GM03348 (cell line): ENCODE results near the gene CD99L2.

Experiments
- DNase-seq: peaks from one replicate; pipeline ENCODE4 v3.0.0; 2012; ENCODE audit warnings: low spot score

CD99L2 gene

GRCh38 chrX:150792949-150793527 is 105.4 kb downstream of the CD99L2 start:
- no peak for DNase-seq

- DNase-seq = no peak
These were observed 108.4 kb downstream of the CD99L2 start for GRCh38 chrX:150790021-150790420.

DNA sequence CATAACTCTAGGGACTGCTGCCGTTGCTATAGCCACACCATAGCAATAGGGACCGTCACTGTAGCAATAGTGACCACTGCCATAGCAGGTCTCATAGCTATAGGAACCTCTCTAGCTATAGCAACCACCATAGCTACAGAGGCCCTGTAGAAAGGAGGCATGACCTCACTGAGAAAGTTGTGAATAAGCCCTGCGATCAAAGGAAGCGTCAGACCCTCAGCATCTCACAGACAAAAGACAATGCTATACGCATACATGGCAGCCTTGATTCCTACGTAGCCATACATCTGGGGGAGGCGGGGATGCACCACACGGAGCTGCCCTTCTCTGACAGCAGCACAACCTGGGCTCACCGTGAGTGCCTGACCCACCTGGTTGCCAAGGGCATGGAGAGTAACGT is 116.8 kb downstream of the CD99L2 start:
- DNase-seq = no peak

DNA sequence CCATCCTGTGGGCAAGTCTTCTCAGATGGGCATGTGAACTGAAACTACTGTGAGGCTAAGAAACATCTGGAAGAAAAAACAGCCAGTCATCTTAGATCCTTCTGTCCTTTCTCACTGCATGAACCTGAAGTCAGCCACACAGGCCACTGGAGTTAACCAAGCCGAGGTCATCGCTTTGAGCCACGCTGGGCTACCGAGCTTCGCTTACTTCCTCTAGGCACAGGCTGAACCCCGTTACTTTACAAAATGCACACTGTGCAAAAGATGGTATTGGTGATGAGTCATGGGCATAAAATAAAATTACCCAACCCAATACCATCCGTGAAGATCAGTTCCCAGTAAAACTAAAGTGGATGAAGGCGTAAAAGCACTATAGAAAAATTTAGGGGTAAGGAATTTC is 119.1 kb downstream of the CD99L2 start:
- no peak for DNase-seq

DNA sequence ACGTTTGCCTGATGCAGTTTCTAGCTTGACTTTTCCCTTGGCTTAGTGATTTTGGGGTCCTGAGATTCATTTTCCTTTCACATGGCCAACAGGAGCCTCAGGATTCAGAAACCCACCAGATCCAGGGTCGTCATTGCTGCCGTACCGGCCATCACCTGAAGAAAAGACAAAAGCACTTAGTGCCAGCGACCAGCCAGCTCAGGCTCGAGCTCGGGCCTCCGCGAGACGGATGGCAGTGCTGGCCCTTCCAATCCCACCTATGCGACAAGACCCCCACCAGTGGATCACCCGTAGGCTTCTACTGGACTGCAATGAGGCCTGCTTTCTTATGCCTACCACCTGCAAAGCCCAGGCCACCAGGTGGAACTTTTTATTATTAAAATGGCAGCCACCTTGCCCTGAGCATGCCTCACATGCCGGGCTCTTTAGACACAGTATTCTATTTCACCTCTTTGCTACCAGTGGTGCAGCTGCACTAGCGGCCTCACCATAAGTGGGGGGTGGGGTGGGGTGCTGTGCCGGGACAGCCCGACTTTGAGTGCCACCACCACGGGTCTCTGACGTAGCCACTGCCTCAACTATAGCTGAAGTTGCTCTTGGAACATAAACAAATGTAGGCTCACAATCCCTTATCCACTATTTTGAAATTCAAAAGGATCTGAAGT is 121.0 kb downstream of the CD99L2 start:
- DNase-seq = no peak

GRCh38 chrX:150775569-150776350 is 122.7 kb downstream of the CD99L2 start:
- no peak for DNase-seq

- DNase-seq = no peak
These were observed 123.5 kb downstream of the CD99L2 start for GRCh38 chrX:150774798-150775568.

- no peak for DNase-seq
These were observed 124.8 kb downstream of the CD99L2 start for GRCh38 chrX:150773634-150774033.

- no peak for DNase-seq
These were observed 125.4 kb downstream of the CD99L2 start for GRCh38 chrX:150773117-150773516.

- peak; percentile 86 for DNase-seq
These were observed 126.1 kb downstream of the CD99L2 start for GRCh38 chrX:150772150-150772970.

DNA sequence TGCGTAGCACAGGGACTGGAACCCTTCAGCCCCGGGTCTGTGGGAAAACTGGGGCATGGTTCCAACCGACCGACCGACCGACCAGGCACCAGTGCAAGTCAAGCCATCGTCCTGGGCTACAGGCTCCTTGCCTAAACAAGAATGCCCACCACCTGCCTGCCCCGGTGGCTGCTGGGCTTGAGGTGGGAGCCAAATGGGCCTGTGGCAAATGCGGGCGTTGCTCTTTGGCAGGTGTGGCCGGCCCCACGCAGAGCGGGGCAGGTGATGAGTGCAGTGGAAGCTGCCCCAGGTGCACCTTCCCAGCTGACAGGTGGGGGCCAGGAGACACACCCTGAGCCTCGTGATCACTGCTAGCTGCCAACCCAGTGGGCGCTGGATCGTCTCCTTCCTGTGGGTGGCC is 127.4 kb downstream of the CD99L2 start:
- no peak for DNase-seq

DNA sequence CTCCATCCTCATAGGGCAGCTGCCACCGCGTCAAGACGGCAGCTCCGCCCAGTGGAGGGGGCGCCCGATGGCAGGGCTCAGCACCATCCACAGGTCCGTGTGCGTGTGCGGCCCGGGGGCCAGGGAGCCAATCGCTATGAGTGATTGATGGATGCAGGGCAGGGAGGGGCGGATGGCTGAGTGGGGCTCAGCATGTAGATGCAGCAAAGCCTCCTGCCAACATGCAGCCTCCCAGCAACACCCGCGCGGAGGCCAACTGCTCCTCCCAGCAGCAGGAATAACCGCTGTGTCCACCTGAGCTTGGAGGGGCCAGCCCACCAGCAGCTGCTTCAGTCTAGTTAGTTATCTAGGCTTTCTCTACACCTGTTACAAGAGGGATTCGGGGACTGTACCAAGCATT is 127.8 kb downstream of the CD99L2 start:
- no peak for DNase-seq

DNA sequence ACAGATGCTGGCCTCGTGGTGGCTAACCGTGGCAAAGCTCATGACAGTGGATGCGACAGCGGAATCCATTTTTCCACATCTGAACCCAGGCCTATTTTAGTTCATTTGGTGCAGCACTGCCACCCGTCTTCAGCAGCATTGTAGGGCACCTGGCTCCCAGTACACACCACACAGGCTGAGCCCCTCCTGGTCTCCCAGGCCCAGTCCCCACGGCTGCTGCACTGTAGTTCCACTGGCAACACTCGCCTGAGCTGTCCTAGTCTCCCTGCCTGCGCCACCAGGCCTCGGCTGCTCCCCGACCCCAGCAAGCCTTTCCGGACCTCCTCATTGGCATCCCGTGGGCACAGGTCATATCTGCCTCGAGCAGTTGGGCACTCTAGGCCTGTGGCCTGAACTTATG is 129.1 kb downstream of the CD99L2 start:
- no peak for DNase-seq

DNA sequence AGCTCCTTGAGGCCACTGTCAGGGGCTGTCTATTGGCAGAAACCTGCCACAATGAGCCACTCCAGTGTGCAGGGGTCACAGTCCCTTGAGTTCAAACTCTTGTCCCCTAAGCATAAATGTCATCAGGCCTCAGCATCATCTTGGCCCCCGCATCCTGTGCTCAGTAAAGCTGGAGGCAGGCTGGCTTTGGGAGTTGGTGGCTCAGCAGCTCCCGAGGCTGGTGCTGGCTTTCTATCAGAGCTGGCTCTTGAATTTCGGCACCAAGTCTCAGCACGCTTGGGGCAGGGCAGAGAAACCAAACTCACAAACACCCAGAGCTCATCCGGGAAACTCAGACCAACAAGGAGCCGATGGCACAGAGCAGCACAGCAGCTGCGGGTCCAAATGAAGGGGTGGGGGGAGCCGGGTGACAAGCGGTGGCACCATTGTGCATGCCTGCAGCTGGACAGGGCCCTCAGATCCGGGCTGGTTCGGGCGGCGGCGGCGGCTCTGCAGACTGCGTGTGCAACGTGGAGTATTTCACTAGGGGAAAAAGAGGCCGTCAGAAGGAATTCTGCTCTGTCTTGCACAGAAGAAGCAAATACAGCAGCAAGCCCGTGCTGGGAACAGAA is 129.8 kb downstream of the CD99L2 start:
- DNase-seq = no peak

DNA sequence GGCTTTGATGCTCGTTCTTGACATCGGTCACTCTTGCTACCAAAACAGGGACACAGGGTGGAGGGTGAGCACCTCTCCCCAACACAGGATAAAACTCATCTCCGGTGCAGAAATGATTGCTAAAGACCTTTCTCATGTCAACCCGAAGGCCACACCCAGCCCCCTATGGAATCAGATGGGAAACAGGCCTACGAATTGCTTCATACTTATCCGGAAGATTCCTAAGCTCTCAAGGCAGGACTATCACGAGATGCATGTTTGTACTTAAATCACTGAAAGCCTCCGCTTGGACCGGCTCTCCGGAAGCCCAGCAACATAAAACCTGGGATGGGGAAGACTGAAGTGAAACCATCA is 130.4 kb downstream of the CD99L2 start:
- no peak for DNase-seq

DNA sequence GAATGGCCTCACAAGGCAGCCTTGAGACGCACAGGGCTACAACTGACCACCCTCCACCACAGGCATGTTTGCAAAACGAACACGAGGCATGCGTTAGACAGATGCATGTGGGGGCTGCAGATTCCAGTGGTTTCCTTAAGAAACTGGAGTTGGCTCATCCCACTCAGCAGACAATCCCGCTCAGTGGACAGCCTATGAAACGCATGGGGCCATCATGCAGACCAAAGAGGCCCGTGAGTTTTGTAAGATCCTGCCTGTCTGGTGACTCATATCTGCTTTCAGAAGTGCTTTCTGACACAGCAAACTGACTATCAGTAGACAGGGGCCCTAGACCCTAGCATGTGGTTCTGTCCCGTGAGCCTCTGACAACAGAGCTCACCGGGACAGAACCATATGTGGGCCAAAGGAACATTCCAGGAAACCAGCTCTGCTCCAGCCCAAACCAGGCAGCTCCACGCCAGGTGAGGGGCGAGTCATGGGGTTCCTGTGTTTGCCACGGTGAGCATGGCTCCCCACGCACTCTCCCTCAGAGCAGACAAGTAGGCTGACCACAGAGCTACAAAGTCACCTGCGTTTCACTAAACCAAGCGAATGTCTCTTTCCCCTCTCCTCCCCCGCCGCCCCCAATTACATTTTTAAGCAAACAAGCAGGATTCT is 130.9 kb downstream of the CD99L2 start:
- peak; percentile 63 for DNase-seq

DNA sequence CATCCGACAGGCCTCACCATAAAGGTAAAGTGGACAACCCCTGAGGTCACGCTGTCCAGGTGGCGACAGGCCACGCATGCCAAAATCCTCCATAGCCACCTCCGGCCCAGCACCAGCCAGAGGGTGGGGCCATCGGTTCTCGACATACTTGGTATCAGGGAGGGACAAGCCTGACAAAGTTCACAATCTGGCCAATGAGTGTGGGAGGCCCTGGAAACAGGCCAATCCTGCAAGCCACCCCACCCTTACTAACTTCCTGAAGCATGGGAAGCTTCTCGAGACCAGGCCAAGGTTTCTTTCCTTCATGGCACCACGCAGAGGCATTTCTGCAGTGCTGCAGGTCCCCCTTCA is 131.4 kb downstream of the CD99L2 start:
- peak; percentile 31 for DNase-seq

GRCh38 chrX:150766351-150767044 is 132.0 kb downstream of the CD99L2 start:
- DNase-seq = no peak

GRCh38 chrX:150765782-150766350 is 132.6 kb downstream of the CD99L2 start:
- no peak for DNase-seq

- no peak for DNase-seq
These were observed 133.2 kb downstream of the CD99L2 start for GRCh38 chrX:150765237-150765636.
